Left hindlimb (tissue), 1 donor: Measurements from ENCODE around the gene DPM1.

Source experiments
- DNase-seq: peaks from one replicate; pipeline ENCODE4 v3.0.0-alpha.2; 2018

The DPM1 gene

DNA sequence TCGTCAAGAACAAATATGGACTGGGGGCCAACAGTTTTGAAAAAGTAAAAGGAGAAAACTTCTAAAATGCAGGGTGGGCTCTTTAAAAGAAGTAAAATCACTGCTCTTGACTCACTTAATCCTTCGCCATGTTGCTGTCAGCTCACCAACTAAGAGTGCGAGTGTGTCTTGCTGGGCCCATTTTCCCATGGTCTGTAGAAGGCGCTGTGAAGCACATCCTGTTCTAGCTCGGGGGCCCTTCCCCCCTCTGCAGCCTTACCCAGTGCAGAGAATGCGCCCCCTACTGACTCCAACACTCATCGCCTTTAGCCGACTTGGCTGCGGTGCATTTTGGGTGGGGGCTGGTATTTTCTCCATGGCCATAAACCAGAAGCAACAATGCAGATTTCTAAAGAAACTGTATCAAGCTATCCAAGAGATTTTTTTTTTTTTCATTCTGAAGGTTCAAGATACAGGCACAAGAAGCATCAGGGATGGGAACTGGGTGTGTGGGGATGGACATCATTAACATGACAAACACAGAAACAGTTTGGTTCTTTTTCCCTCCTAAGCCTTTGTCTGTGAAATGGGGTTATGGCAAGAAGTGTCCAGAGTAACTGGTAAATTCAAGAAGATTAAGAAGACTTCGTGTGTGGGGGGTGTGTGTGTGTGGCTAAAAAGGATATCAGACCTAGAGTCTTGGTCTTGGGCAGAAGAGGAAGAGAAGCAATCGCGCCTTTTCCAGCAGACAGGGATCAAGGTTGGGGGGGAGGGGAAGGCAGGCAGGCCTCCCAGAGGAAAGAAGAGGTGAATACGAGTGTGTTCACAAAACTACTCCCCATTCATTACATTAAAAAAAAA, 28.8 kb downstream of the DPM1 start:
- peak; percentile 92 for DNase-seq

DNA sequence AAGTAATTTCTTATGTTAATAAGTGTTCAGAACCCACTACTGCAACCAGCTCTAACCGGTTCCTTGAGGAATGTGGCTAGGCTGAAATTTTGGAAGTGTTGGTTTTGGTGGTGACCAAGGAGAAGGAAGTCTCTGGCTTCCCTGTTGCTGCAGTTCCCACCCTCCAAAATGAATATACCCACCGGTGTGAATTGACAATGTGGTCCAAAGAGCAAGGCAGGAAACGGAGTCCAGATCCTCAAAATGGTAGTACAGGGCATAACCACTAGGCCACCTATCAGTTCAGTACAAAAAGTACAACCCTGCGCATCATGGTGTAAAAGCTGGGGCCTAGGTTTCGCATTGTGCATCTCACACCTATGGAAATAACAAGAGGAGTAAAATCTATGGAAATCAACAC, 29.9 kb downstream of the DPM1 start:
- DNase-seq, result no peak

DNA sequence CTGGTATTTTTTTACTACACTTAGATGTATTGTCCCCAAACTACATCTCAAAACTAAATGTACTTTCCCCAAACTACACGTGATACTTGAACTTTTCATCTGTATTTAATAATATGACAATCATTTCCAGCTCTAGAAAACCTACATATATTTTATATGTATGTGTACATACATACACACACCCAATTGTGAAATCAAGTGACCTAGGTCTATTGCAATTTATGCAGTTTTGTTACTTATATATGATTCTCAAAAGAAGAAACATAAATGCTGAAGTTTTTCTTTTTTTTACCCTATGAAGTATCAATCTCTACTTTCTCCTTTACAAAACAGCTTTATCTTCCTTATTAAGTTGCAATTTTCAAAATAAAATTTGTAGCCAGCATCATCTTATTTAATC, 31.8 kb downstream of the DPM1 start:
- no peak for DNase-seq

DNA sequence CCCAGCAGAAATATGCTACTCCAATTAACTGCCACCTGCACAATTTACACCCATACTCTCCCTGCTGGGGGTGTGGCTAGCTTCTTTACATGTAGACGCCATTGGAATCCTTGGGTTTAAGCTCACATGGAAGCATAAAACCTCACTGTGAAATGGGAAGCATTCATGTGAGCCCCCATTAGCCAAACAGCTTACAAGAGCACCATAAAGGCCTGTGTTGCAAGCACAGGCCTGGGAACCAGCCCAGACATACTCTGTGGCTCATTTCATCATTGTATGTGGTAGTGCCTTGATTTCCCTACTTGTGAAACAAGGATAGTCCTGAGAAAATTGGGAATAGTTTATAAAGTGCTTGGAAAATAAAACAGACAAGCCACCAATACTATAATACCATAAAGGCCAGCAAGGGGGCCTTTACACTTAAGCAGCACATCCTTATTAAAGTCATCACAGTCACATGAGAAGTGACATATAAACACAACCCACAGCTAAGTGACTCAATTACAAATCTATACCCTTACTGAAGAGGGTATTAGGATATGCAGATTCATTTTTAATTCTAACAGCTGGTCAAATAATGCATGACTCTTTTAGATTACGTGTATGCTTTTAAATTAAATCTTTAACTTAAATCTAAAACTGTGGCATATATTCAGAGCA, 33.9 kb downstream of the DPM1 start:
- no peak for DNase-seq

DNA sequence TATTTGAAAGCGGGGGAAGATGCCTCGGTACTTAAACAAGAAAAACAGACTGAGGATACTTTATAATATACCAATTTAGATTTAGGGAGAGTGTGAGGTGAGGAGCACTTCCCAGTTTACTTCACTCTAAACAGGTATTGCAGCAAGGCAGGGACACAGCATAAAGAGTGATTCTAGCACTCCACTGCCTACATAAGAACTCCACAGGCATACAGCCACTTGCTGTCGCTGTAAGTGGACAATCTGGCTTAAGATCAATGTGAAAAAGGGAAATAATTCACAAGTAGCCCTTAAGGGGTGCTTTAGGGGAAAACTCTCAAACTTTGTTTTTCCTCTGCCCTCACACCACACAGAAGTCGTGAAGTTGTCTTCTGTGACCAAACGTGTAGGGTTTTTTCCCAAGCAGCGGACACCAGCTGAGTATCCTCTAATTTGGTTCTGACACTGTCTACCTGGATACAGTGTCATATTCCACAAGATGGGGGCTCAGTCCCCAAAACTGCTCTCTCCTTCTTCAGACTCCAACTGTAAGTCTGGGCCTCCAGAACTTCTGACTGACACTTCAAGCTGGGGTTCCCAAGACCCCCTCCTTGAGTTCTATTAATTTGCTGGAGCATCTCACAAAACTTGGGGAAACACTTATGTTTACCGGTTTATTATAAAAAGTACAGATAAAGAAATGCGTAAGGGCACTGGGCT, 36.4 kb downstream of the DPM1 start:
- no peak for DNase-seq

DNA sequence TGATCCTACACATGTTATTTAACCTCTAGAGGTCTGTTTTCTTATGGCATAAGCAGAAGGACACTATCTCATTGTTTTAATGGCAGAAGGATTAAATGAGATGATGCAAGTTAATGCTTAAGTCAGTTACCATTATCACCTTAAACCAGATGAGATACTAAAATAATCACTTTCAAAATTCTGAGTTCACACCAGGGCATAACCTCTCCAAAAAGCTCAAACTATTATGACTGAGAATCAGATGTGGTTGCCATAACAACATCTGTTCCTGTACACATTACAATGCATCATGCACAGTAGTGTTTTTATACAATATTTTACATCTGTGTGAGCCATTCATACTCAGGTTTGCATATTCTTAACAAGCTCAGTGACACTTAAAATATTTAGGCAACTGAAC, 37.3 kb downstream of the DPM1 start:
- no peak for DNase-seq

DNA sequence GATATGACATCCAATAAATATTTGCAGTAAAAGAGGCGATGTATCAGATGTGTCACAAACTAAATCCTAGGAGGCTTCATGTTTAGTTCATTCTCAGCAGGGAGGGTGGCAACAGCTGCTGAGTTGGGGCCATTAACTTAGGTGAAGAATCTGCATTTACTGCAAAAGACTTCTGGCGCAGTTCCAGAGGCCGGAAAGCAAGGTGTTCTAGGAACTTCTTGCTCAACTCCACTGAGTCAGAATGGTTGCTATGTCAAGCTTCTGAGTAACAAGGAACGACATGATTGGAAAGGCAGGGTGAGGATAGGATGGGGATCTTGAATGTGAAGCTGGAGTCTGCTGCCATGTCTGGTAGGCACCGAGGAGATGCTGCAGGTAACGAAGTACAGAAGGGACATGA, 38.8 kb downstream of the DPM1 start:
- DNase-seq, result no peak

DNA sequence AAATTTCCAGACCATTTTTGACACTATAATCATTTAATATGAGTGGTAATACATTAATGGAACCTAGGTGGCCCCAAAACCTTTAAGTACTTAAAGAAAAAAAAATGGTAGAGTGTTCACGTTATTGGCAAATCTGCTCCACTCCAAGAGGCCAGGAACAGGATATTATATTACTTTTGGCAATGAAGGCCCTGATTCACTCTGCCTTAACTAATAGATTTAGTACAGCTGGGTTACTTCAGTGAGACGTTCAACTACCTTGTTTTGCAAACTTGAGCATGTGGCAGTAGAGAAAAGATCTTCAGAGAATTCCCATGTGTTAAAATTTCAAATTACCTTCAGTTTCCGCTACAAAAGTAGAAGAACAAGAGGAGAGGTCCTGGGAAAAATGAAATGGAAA, 39.9 kb downstream of the DPM1 start:
- DNase-seq, result no peak

DNA sequence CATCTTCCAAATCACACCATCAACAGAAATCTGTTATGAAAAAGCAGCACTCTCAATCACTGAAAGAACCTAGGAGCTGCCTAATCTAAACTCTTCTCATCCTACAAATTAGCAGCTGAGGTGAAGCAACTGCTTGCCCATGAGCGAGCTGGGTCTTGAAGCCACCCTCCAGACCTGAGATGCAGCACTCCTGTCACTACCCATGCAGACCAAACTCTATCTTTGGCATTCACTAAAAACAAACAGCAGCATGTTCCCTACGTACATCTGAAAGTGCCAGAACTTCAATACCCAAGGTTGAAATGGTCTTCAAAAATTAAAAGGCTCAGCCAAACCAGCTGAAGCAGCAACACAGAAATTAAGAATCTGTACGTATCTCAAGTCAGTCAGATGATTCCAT, 41.4 kb downstream of the DPM1 start:
- no peak for DNase-seq

DNA sequence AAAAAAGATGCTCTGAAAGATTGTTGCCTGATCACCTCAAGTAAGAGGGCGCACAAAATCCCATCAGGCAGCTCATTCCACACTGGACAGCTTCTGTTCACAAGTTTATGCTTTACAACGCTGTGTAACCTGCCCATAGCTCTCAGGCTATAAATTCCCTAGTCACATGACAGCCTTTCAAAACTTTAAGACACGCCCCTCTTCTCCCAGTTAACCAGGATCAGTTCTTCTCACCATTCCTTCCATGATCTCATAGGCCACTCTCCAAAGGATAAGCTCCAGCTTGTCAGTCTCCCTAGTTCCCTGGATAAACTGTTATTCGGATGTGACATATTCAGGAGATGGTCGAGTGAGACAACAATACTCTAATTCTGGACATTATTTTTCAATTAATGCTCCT, 42.1 kb downstream of the DPM1 start:
- no peak for DNase-seq

DNA sequence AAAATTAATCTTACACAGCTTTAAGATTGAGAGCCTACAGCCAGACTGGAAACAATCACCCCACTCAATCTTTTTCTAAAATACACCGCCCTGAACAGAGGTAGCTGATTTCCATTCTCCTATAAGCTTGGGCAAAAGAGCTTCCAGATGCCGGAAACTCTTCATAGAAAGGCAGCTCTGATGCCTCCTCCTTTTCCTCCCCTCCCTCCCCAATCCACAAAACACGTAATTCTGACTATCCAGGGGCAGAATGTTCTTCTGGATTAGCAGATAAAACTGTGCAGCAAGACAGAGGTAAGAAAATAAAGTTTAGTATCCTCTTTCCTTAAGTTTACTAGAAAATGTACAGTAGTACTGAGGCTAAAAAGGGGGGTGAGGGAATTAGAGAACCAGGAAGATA, 42.9 kb downstream of the DPM1 start:
- DNase-seq, result no peak

DNA sequence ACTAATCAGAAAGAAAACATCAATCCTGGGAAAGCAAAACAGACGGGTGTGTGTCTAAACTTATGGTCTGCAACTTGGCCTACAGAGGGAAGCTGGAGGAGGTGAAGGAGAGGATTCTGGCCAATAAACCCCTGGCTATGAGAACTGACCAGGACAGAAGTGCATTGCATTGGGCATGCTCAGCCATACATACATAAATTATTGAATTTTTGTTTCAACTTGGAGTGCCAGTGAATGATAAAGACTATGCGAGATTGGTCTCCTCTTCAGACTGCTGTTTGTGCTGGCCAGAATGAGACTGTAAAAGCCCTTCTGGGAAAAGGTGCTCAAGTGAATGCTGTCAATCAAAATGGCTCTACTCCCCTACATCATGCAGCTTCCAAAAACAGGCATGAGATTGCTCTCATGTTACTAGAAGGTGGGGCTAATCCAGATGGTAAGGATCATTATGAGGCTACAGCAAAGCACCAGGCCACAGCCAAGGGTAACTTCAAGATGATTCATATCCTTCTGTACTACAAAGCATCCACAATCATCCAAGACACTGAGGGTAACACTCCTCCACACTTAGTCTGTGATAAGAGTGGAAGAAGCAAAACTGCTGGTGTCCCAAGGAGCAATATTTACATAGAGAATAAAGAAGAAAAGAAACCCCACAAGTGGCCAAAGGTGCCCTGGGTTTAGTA, 44.5 kb downstream of the DPM1 start:
- no peak for DNase-seq

DNA sequence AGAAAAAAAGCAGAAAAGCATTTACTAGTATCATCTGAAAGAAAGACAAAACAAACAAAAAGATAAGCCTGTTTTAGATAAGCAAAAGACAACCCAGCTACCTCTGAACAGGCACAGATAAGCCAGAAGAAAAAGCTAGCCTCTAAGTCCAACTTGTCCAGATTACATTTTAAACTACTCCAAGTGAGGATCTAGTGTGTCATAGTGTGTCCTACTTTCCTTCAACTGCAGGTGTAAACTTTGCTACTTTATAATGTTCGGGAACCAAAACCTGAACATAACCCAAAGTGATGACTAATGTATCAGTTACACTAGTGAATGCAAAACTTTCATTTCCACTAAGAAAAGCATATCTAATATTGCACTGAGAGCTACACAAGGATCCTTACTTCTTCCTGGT, 46.6 kb downstream of the DPM1 start:
- DNase-seq, result no peak

DNA sequence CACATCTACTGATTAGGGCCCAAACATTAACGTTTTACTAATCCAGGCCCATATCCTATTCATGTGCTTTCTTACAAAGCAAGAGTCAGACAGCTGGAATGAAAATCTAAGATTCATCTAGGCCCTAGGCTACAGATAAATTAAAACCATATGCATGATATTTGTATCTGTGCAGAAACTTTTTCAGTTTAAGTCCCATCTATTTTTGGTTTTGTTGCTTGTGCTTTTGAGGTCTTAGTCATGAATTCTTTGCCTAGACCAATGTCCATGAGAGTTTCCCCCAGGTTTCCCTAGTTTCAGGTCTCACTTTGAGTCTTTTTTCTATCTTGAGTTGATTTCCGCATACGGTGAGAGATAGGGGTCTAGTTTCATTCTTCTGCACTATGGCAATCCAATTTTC, 47.3 kb downstream of the DPM1 start:
- no peak for DNase-seq

DNA sequence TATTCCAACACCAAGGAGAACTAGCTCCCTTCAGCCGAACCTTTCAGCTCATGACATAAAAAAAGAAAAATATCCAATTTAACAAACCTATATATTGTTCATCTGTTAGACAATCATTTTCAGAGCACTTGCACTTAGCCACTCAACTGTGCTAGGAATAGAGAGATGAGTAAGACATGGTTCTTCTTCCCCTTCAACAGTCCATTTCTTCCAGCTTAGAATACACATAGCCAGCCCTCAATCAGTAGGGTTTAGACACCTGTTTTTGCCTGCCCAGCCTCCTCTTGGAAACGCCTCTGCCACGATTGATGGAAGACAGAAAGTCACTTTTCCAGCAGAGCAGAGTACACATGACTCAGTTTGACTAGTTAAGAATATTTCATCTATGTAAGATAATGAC, 48.9 kb downstream of the DPM1 start:
- DNase-seq, result no peak

DNA sequence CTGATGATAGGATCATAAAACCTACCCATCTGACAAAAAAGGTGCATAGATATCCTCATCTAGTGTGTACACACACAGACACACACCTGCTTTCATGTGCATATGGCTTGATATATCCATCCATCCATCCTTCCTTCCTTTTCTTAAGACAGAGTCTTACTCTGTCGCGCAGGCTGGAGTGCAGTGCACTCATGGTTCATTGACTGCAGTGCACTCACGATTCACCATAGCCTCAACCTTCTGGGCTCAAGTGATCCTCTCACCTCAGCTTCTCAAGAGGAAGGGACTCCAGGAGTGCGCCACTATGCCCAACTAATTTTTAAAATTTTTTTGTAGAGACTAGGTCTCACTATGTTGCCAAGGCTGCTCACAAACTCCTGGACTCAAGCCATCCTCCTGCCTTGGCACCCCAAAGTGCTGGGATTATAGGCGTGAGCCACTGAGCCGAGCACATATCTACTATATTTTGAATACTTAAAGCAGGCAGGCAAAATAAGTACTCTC, 54.2 kb downstream of the DPM1 start:
- no peak for DNase-seq

DNA sequence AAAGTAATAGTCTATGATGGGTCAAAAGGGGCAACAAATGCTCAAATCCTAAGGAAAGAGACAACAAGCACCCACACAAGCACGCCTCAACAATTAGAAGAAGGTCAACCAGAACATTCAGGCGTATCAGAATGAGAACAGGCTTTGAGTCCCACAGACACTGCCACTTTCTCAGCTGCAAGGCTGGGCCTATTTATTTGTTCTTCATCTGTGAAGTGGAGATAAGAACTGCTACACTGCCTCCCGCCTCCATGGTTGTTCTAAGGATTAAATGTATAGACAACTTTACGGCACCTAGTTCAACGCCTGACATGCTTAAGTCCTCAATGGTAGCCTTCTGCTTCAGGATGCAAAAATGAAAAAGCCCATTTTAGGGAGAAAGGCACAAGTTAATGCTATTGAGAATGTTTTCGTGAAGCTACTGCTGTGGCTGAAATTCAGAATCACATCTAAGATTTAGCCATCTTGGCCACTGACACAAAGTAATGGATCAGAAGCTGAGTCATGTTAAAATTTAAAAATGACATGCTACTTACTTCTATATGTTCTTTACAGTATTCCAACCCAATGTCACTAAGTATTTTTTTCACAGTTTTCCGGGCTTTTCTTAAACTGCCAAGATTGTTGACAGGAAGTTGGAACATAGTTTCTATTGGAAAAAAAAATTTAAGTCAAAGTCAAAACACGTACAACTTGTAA, 54.8 kb downstream of the DPM1 start:
- DNase-seq, result no peak

DNA sequence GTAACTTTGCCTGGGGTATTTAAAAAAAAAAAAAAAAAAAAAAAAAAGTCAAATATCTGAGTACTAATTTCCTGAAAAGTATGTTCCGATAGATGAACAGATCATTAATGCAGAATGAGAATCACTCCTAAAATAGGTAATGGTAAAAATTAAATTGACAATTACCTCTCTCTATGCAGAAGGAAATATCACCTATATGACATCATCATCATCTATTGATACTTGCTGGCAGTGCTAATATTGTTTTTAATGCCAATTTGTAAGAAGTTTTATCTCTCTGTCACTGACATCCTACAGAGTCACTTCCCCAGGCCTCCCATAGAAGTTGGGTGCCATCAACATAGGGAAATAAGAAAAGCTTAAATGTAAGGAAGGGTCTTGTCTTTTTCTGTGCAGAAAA, 57.0 kb downstream of the DPM1 start:
- DNase-seq, result no peak

DNA sequence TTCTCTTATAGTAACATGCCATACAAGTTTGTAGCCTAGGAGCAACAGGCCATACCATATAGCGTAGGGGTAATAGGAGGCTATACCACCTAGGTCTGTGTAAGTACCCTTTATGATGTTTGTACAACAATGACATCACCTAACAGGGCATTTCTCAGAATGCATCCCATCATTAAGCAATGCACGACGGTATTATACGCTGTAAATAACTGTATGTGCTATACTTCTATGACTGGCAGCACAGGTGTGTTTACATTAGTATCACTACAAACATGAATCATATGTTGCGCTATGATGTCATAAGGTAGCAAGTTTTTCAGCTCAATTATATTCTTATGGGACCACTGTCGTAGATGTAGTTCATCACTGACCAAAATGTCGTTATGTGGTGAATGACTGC, 58.1 kb downstream of the DPM1 start:
- no peak for DNase-seq

DNA sequence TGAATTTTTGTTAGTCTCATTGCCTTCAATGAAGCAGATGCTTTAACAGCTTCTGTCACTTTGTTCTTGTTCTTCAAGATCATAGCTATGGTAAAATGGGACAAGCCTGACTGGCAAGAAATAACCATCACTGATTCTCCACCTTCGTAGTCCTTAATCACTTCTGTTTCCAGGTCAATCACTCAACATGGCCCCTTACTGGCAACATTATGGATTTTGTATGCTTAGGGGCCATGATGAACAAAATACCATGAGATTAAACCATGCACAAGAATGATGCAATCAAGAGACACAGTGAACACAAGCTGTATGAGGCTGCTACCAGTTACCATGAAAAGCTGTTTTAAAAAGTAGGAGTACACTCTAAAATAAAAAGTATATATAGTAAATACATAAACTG, 59.9 kb downstream of the DPM1 start:
- no peak for DNase-seq

DNA sequence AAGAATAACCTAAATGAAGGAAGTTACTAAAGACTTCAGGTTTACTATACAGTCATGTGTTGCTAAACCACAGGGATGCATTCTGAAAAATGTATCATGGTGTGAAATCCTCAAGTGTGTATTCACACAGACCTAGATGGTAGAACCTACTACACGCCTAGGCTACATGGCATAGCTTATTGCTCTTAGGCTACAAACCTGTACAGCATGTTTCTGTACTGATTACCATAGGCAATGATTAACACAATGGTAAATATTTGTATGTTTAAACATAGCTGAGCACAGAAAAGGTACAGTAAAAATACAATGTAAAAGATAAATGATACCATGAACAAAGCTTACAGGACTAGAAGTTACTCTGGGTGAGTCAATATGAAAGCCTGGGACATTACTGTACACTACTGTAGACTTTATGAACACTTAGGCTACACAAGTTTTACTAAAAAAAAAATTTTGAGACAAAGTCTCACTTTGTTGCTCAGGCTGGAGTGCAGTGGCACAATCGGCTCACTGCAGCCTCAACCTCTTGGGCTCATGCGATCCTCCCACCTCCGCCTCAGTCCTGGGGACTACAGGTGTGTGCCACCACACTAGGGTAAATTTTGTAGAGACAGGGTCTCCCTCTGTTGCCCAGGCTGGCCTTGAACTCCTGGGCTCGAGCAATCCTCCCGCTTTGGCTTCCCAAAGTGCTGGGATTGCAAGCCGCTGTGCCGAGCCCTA, 63.1 kb downstream of the DPM1 start:
- DNase-seq, result no peak

DNA sequence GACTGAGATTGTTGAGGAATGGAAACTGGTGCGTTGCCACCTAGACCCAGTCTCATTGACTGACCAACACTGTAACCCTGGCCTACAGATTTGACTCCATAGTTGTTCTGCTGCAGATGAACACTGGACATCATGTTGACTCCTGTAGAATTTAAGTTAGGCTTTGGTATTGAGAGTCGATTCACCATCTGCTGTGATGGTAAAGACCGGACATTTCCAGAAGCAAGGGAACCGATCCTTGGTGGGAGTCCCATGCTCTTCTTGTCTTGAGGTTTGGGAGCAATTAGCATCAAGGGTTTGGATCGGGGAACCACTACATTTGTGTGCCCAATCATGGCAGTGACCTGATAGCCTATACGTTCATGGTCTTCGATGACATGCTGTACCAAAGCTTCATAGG, 64.7 kb downstream of the DPM1 start:
- DNase-seq, result no peak
